Small intestine (tissue), 7 donors: ENCODE measurements around the gene RFX2. TPM values are rescaled to one million over a fixed set of nuclear protein-coding genes. Genes with fewer than 3 reads are reported as not detected.
A peak's percentile ranks its signal among the peaks of the same experiment; 100 is the strongest.

Source experiments
- DNase-seq, 2 donors: peaks; one replicate each; pipeline versions ENCODE4 v3.0.0 to v3.0.0-alpha.2; 2013
- FAIRE-seq: peaks from 2 replicates; lab custom pipeline; 2012; peaks lifted over from hg19 to GRCh38; lab: Jason Lieb, UNC
- H3K27ac ChIP-seq, 3 donors: one replicate each; pipeline ENCODE4 v1.5.1; 2013; ENCODE audit warnings: low read length in 2 of 3, mild to moderate bottlenecking in 2 of 3, control low read depth in 1 of 3, inconsistent platforms in 1 of 3, low read depth in 1 of 3, moderate library complexity in 1 of 3
- H3K27me3 ChIP-seq, 3 donors: one replicate each; pipeline ENCODE4 v1.6.1; 2013; ENCODE audit warnings: low read length in 3 of 3, inconsistent platforms in 1 of 3; ENCODE audit not compliant: control insufficient read depth in 3 of 3, insufficient read depth in 3 of 3
- H3K36me3 ChIP-seq, 3 donors: one replicate each; pipeline ENCODE4 v1.6.1; 2013; ENCODE audit warnings: low read length in 3 of 3, inconsistent platforms in 1 of 3, low read depth in 1 of 3, mild to moderate bottlenecking in 1 of 3, moderate library complexity in 1 of 3; ENCODE audit not compliant: control insufficient read depth in 3 of 3, insufficient read depth in 2 of 3
- H3K4me1 ChIP-seq, 3 donors: one replicate each; pipeline ENCODE4 v1.6.1; 2013; ENCODE audit warnings: low read length in 2 of 3, inconsistent platforms in 1 of 3, low read depth in 1 of 3, mild to moderate bottlenecking in 1 of 3, moderate library complexity in 1 of 3; ENCODE audit not compliant: control insufficient read depth in 3 of 3, insufficient read depth in 2 of 3
- H3K4me3 ChIP-seq, 3 donors: one replicate each; pipeline ENCODE4 v1.5.1; 2013; ENCODE audit warnings: low read length in 3 of 3, control low read depth in 1 of 3, inconsistent platforms in 1 of 3, low read depth in 1 of 3, mild to moderate bottlenecking in 1 of 3, moderate library complexity in 1 of 3
- H3K9me3 ChIP-seq, 2 donors: one replicate each; pipeline ENCODE4 v1.6.1; 2013; ENCODE audit warnings: low read depth in 1 of 2, low read length in 1 of 2; ENCODE audit not compliant: control insufficient read depth in 2 of 2, insufficient read depth in 1 of 2
- WGBS, 3 donors: extraction: QIAGEN DNeasy Blood & Tissue Kit; methylation state at CpG; one replicate each; pipeline ENCODE4 v1.1.7; 2013; 5-methylcytosine and 5-hydroxymethylcytosine counted together
- polyA plus RNA-seq, 4 donors: library from polyadenylated mRNA; stranded (reverse) in 3 of 4; unstranded in 1 of 4; fragments of 200-250 nt in 3 of 4; fragments of 120-200 nt in 1 of 4; gene quantifications; one replicate each; pipeline versions ENCODE4 v1.2.1 to v1.2.3, GENCODE V29; 2013
- donor health status: healthy with polysubstance abuse.
- donor health status: control.
- donor health status: control.
- donor health status: Bipolar disorder and iron deficiency.
- donor health status: healthy.

RFX2 gene
- polyA plus RNA-seq, 4 donors, result 1.1 to 9.1 (median 2.3) TPM

DNA sequence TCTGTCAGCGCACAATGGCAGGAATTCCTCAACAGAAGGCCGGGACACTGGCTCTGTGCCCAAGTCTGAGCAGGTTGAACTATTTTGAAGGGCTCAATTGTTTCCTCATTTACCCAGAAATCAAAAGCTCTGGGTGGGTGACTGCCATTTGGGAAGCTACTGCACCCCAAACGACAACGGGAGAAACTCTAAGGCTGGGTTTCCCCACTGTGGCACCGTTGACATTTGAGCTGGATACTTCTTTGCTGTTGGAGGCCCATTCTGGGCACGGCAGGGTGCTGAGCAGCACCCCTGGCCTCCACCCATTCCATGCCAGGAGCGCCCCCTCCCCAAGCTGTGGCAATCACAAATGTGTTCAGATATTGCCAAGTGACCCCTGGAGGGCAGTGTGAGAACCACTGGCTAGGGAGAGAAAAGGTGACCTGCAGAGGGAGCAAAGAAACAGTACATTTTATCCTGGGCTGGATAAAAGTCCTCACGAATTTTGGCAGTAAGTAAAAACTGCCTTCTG lies 62.5 kb downstream of the RFX2 start:
- Histone ChIP-seq H3K9me3 (no peaks in the 10 kb centered on the region), H3K27ac (no peak overlapping the region), H3K27me3 (no peaks in the 10 kb centered on the region), H3K4me3 (no peak overlapping the region), H3K4me1 (peaks cover 0 to 7% (median 7%) of the 10 kb centered on the region in 3 donors), H3K36me3 (peaks cover 0 to 19% (median 0%) of the 10 kb centered on the region in 3 donors)
- peak in 1 of 2 donors; percentile 41 for DNase-seq
- no peak for FAIRE-seq
- WGBS, 3 donors, result 58 to 73% (median 60%) methylated on average over 8 of the region's 8 CpGs

DNA sequence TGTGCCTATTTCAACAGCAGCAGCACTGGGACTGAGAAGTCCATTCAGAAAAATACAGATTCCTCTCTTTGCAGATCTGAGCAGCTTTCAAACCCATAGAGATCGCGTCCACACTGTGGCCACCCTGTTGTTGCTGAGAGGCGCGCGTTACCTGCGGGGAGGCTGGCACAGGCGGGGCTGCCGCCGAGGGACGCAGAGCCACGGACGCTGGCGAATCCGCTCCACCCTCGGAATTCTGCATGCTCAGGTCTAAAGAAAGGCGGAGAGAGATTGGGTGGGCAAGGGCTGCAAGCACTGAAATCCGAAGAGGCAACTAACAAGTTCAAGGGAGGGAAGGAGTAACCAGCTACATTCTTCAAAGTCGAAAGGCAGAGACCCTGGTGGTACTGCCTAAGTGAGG lies 63.0 kb downstream of the RFX2 start:
- H3K9me3 ChIP-seq, result no peaks in the 10 kb centered on the region
- peaks cover 0 to 7% (median 7%) of the 10 kb centered on the region in 3 donors for H3K4me1 ChIP-seq
- H3K27me3 ChIP-seq, result no peaks in the 10 kb centered on the region
- H3K36me3 ChIP-seq, result peaks cover 0 to 24% (median 0%) of the 10 kb centered on the region in 3 donors
- H3K27ac ChIP-seq, result no peak overlapping the region
- DNase-seq (no peak), FAIRE-seq (no peak)
- WGBS, 3 donors, result 90 to 96% (median 93%) methylated on average over 18 of the region's 18 CpGs
- no peak overlapping the region for H3K4me3 ChIP-seq

- FAIRE-seq (no peak), DNase-seq (no peak)
- peaks cover 0 to 7% (median 7%) of the 10 kb centered on the region in 3 donors for H3K4me1 ChIP-seq
- no peak overlapping the region for H3K4me3 ChIP-seq
- H3K27ac ChIP-seq, result no peak overlapping the region
- peaks cover 0 to 39% (median 0%) of the 10 kb centered on the region in 3 donors for H3K36me3 ChIP-seq
- WGBS, 3 donors, result 90 to 95% (median 92%) methylated on average over 7 of the region's 7 CpGs
- H3K27me3 ChIP-seq, result no peaks in the 10 kb centered on the region
- H3K9me3 ChIP-seq, result no peaks in the 10 kb centered on the region
These were observed 65.2 kb downstream of the RFX2 start for GRCh38 chr19:6045108-6045507.

- Histone ChIP-seq H3K4me1 (peaks cover 0 to 7% (median 6%) of the 10 kb centered on the region in 3 donors), H3K27me3 (no peaks in the 10 kb centered on the region), H3K9me3 (no peaks in the 10 kb centered on the region), H3K27ac (no peak overlapping the region), H3K4me3 (no peak overlapping the region), H3K36me3 (peaks cover 0 to 47% (median 0%) of the 10 kb centered on the region in 3 donors)
- no peak for DNase-seq
- WGBS, 3 donors, result 93% methylated on average over 21 of the region's 21 CpGs
- no peak for FAIRE-seq
These were observed 66.1 kb downstream of the RFX2 start for GRCh38 chr19:6044056-6044805.

DNA sequence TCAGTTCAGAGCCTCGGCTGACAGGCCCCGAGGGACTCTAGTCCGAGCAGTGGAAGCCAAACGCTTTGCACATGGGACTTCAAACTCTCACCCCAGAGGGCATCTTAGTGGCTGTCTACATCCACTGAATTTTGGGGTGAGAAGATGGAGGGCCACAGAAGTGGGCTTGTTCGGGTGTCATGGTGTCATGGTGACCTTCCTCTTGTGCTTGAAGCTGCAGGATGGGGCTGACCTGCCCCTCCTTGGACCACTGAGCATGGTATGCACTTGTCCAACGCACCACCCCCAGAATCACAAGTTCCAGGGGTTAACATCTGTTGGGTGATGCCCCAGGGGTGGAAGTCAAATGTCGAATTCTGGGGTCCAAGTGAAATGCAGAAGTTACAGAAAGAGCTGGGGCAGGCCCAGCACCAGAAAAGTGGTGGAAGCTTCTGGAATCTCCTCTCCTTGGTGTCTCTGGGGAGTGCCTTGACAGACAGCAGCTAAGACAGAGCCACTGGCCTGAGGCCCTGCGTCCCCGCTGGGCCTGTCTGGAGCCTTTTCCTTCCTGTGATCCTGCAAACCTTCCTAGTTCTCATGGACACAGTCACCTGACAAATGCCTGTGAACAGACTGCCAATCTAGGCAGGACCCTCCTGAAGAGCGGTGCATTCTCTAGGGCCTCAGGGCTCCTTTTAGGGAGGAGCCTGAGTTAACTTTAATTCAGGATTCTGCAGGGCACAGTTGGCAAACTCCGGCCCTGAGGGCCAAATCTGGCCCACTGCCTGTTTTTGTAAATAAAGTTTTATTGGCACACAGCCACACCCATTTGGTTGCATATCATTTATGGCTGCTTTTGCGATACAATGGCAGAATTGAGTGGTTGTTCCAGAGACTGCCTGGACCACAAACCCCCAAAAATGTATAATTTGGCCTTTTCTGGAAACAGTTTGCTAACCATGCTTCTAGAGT lies 67.2 kb downstream of the RFX2 start:
- Histone ChIP-seq H3K36me3 (peaks cover 0 to 49% (median 0%) of the 10 kb centered on the region in 3 donors), H3K27ac (no peak overlapping the region), H3K9me3 (no peaks in the 10 kb centered on the region), H3K4me1 (no peaks in the 10 kb centered on the region), H3K4me3 (no peak overlapping the region), H3K27me3 (no peaks in the 10 kb centered on the region)
- DNase-seq (no peak), FAIRE-seq (no peak)
- 78 to 92% (median 84%) methylated on average over 12 of the region's 12 CpGs for WGBS, 3 donors

GRCh38 chr19:6041991-6042481 lies 68.3 kb downstream of the RFX2 start:
- H3K9me3 ChIP-seq, result no peaks in the 10 kb centered on the region
- peaks cover 0 to 49% (median 0%) of the 10 kb centered on the region in 3 donors for H3K36me3 ChIP-seq
- no peak for FAIRE-seq
- no peaks in the 10 kb centered on the region for H3K4me1 ChIP-seq
- no peak overlapping the region for H3K4me3 ChIP-seq
- 89 to 93% (median 92%) methylated on average over 27 of the region's 27 CpGs for WGBS, 3 donors
- DNase-seq, result no peak
- H3K27me3 ChIP-seq, result no peaks in the 10 kb centered on the region
- no peak overlapping the region for H3K27ac ChIP-seq

- no peaks in the 10 kb centered on the region for H3K9me3 ChIP-seq
- FAIRE-seq (no peak), DNase-seq (no peak)
- no peak overlapping the region for H3K27ac ChIP-seq
- H3K36me3 ChIP-seq, result peaks cover 0 to 52% (median 0%) of the 10 kb centered on the region in 3 donors
- H3K4me1 ChIP-seq, result no peaks in the 10 kb centered on the region
- WGBS, 3 donors, result 93 to 96% (median 95%) methylated on average over 5 of the region's 5 CpGs
- H3K27me3 ChIP-seq, result no peaks in the 10 kb centered on the region
- H3K4me3 ChIP-seq, result no peak overlapping the region
These were observed 69.2 kb downstream of the RFX2 start for GRCh38 chr19:6041071-6041470.
